Activated naive CD4-positive, alpha-beta T cell treated with anti-CD3 and anti-CD28 coated beads, Interleukin-2, amount 50 U/mL, for 16 hours (primary cell): Measurements from ENCODE around the gene NEK11.

Source experiments
- DNase-seq: peaks from one replicate; pipeline ENCODE4 v3.0.0-alpha.2; 2020

Gene NEK11

GRCh38 chr3:131231710-131232389 lies 205.2 kb downstream of the NEK11 start:
- no peak for DNase-seq

DNA sequence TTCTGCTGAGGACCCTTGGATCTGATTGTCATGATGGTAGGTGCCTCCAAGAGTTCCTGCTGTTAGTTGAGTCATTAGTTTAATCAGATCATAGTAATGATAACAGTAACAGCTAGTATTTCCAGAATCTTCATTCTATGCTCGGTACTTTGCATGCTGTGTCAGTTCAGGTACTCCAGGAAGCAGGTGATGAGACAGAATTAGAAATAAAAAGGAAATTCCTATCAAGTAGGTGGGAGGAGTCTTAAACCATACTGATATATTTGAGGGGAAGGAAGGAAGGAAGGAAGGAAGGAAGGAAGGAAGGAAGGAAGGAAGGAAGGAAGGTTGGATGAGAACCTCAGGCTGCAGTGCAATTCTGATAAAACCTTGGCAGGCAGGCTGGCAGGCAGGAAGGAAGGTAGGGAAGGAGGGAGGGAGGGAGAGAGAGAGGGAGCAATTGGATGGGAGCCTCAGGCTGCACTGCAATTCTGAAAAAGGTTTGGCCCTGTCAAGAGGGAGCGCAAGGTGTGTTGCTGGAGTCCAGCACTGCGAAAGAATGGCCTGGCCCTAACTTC lies 206.1 kb downstream of the NEK11 start:
- DNase-seq: no peak

DNA sequence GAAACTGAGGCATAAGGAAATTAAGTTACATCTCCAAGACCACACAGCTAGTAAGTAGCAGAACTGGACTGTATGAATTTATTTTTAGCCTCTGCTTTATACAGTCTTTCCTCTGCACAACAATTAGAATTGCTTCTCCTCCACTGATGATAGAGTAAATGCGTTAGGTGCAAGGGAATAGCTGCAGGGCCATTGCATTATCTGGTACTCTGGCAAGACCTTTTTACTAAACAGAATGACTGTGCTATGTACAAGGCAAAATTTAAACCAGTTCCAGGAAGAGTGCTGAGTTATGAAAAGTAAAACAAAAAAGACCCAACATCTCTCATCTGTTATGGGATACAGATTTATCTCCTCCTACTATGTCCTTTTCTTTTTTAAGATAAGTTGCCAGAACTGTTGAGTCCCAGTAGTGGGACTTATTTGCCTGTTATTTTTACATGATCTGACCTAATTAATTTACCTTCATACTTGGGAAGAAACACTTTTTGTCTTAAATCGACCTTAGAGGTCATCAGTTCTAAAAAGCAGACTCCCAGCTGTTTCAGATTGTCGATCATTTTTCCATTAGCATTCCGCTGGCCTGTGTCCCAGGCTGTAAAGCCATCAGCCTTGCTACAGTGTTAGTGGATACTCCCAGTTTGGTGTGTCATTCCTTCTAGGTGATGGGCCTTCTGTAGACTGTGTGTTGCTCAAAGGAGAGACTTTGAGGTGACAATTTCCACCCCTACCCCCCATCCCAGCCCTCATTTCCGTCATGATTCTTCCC lies 207.4 kb downstream of the NEK11 start:
- no peak for DNase-seq

DNA sequence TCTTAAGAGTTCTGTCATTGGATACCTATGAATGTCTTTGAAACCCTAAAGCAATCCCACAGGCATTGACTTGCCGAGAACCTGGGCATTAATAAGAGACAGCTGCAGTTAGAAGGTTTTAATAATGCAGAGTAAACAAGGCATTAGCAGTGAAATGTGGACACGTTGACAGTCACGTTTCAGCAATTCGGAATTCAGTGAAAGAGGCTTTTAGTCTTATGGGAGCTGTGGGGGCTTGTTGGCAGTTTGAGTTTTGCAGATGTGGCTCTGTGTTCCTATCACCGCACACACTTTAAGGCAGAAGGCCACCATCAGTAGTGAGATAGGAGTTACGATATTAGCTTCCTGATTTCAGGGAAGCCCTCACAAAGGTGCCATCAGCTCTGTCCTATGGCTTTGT lies 209.7 kb downstream of the NEK11 start:
- no peak for DNase-seq

- DNase-seq: no peak
These were observed 211.8 kb downstream of the NEK11 start for GRCh38 chr3:131238496-131238895.

GRCh38 chr3:131239267-131239666 lies 212.6 kb downstream of the NEK11 start:
- no peak for DNase-seq

DNA sequence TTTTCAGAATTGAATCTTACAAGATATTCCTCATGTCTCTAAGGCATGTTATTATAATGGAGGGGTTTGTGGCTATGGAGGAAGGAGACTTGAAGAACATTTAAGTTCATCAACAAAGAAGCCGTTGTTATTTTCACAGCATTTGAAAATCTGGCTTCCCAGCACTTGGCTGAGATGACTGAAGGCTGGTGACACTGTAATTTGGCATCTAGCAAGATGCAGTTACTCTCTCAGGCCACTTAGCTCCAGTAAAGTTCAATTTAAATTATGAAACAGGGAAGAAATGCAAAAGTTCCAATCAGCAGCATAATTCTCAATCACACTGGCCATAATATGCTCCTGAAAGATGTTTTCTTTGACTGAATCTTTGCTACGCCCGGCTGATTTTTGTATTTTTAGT lies 215.5 kb downstream of the NEK11 start:
- DNase-seq: no peak

- no peak for DNase-seq
These were observed 223.8 kb downstream of the NEK11 start for GRCh38 chr3:131250466-131250865.

- DNase-seq: no peak
These were observed 233.8 kb downstream of the NEK11 start for GRCh38 chr3:131260525-131260924.

DNA sequence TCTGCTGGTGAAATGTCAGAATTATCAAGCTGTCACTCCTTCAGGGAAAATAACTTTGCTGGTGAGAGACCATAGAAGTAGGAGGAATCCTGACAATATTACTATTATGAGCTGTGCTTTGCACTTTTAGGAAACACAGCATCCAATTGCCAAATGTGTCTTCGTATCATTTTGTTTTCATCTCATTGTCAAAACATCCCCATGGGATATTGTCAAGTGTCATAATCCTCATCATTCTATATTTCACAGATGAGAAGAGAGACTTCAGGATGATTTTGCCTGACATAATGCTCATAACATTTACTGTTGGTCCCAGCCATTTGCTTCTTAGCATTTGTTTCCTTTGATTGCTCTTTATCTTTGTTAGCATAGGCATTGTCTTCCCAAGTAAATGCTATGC lies 234.4 kb downstream of the NEK11 start:
- no peak for DNase-seq

DNA sequence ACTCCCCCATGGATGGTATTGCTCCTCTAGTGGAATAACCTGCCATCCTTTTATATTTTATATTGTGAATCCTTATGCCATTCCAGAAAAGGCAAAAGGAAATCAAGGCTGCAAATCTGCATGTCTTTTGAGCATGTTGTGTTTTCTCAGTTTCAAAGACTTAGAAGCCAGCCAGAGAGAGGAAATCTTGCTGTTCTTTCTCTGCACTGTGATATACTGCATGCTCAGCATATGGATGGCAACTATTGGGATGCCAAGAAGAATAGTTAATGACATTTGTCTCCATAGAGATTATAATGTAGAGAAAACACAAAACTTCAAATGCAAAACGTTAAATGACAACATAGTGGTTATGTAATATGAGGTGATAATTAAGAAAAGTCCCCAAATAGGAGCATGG lies 248.9 kb downstream of the NEK11 start:
- DNase-seq: no peak

GRCh38 chr3:131277836-131278497 lies 251.3 kb downstream of the NEK11 start:
- DNase-seq: no peak

- no peak for DNase-seq
These were observed 252.9 kb downstream of the NEK11 start for GRCh38 chr3:131279577-131279976.

- DNase-seq: no peak
These were observed 255.7 kb downstream of the NEK11 start for GRCh38 chr3:131282379-131282778.

DNA sequence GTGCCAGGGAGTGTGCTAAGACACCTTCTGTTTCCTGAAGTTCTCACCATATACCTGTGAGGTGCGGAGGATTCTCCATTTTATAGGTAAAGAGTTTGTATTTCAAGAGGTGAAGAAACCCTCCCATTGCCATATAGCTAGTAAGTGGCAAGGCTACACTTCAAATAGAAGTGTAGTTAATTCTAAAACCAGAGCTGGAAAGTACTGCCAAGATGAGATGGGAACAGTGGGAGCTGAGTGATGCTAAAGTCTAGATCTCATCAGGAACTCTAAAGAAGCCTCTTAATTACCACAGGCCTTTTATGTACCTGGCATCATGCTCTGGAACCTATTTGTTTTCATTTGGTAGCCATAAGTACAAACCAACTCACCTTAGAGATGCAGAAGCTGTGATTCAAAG lies 256.3 kb downstream of the NEK11 start:
- no peak for DNase-seq

- no peak for DNase-seq
These were observed 257.2 kb downstream of the NEK11 start for GRCh38 chr3:131283862-131284261.

DNA sequence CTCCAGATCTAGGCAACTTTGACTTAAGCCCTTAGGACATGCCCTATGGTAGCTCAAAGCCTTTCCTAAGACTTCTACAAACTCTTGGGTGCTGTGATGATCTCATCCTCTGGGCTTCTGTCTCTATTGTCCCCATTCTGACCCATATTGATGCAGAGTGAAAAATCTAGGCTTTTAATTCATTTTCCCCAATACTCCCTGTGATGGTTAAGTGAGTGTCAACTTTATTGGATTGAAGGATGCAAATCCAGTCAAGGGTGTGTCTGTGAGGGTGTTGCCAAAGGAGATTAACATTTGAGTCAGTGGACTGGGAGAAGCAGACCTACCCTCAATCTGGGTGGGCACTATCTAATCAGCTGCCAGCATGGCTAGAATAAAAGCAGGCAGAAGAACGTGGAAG lies 257.6 kb downstream of the NEK11 start:
- DNase-seq: no peak

DNA sequence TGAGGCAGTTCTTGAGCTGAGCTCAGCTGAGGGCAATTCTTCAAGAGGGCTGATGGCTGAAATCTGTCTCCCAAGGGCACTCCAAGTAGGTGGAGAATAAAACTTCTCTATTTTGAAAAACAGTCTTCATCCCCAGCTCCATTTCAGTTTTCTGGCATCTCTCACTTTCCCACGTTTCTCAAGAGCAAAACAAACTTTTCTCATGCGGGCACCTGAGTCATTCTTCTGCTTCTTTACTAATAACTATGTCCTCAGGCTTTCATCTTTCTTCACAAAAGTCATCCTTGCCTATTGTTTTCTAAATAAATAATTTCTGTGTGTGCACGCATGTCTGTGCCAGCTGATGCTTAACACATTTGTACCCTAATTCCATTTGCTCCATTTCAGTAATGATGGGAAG lies 258.8 kb downstream of the NEK11 start:
- DNase-seq: no peak

GRCh38 chr3:131299836-131300235 lies 273.2 kb downstream of the NEK11 start:
- no peak for DNase-seq

DNA sequence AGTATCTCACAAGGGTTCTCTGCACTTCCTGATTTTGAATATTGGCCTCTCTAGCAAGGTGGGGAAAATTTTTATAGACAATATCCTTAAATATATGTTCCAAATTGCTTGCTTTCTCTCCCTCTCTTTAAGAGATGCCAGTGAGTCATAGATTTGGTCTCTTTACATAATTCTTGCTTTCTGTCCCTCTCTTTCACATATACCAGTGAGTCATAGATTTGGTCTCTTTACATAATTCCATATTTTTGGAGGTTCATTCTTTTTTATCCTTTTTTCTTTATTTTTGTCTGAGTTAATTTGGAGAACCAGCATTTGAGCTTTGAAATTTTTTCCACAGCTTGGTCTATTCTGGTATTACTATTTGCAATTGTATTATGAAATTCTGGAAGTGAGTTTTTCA lies 277.2 kb downstream of the NEK11 start:
- no peak for DNase-seq

GRCh38 chr3:131304890-131305289 lies 278.2 kb downstream of the NEK11 start:
- no peak for DNase-seq

GRCh38 chr3:131306242-131306641 lies 279.6 kb downstream of the NEK11 start:
- no peak for DNase-seq

DNA sequence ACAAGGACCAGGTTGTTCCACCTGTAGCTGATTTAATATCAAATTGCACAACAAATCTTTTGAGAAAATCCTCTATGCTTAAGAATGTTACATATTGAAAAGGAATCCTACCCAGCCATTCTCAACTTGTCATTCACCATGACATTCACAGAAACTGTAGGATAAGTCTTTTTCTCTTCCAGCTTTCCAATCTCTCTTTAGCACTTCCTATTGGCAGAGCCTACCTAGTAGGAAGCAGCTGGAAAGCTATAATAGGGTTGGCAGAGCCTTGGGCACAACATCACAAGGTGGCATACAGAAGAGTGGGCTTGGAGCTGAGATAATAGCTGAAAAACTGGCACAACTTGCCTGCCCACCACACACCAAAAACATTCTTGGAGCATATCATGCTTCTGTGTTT lies 287.6 kb downstream of the NEK11 start:
- no peak for DNase-seq

DNA sequence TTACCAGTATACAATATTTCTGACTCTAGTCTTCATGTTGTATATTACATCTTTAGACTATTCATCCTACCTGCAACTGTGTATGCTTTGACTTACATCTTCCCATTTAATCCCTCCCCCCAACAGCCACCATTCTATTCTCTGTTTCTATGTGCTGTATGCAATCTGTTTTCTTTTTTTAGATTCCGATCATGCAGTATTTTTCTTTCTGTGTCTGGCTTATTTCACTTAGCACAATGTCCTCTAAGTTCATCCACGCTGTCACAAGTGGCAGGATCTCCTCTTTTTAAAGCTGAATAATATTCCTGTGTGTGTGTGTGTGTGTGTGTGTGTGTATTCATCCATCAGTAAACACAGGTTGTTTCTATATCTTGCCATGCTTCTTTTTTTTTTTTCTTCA lies 288.5 kb downstream of the NEK11 start:
- DNase-seq: no peak
